A549 (cell line): Measurements from ENCODE around the gene GXYLT2.

Source experiments
- BCL3 ChIP-seq: fragments of >200 bp; sonication (Bioruptor Twin); formaldehyde crosslinking; IDR thresholded peaks from 3 replicates; pipeline ENCODE4 v1.6.1; 2016
- CTCF ChIP-seq: fragments of >200 bp; sonication (Bioruptor Twin); formaldehyde crosslinking; IDR thresholded peaks from 3 replicates; pipeline ENCODE4 v1.5.1; 2016
- EHMT2 ChIP-seq: fragments of 200-600 bp; sonication (generic); IDR thresholded peaks from 2 replicates; pipeline ENCODE4 v1.6.1; 2016; ENCODE audit warnings: antibody characterized with exemption, low read depth, mild to moderate bottlenecking, moderate library complexity
- MAX ChIP-seq: IDR thresholded peaks from 2 replicates; pipeline ENCODE4 v1.6.1; 2012
- RFX5 ChIP-seq: fragments of 450-650 bp; IDR thresholded peaks from 2 replicates; pipeline ENCODE4 v1.7.1; 2014; ENCODE audit warnings: antibody characterized with exemption, mild to moderate bottlenecking, moderate library complexity

DNA sequence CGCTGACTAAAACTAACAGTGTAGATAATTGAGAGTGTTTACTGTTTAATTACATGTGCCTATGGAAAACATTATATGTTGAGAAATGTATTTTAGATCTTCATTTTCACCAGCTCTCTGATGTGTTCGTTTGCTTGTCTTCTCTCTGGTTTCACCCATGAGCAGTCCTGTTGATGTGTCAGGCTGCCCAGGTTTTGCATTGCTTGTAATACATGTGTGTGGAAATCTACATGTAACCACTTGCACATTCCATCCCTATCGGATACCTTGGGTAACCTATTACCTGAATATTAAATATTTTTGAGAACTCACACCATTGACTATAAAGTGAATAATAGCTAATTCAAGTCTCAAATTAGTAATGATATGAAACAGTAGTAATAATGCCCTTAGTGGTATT lies 121.9 kb downstream of the GXYLT2 start:
- TF ChIP-seq BCL3 (no peak), CTCF (no peak), RFX5 (no peak), EHMT2 (no peak), MAX (no peak)
